ENCODE results near the gene GNAL.
A peak's percentile ranks its signal among the peaks of the same experiment; 100 is the strongest.

- TF ChIP-seq CTCF (IDR thresholded peaks at IDR 0.05 in 4 of 5, conservative IDR thresholded peaks at IDR 0.05 in 1 of 5) (peak in 4 of 5 experiments; percentile 24 to 35 (median 33)), POLR2A (IDR thresholded peaks at IDR 0.05) (peak; percentile 40 to 53)
Observed at GRCh38 chr18:11859903-11860407, 170.9 kb downstream of the GNAL start.
